Tibial nerve (tissue), 3 donors: ENCODE results near the gene LAYN.

Source experiments
- CTCF ChIP-seq, 5 experiments: fragments of 200-600 bp in 3 of 5; fragments of 450-650 bp in 2 of 5; sonication (generic) in 3 of 5; IDR thresholded peaks; one replicate each; pipeline ENCODE4 v1.5.1; 2016 to 2019; ENCODE audit warnings: antibody characterized with exemption in 5 of 5, mild to moderate bottlenecking in 3 of 5, moderate library complexity in 2 of 5
- POLR2A ChIP-seq, 2 donors: fragments of 450-650 bp; IDR thresholded peaks; one replicate each; pipeline ENCODE4 v1.6.1; 2017; ENCODE audit warnings: antibody characterized with exemption in 2 of 2, mild to moderate bottlenecking in 2 of 2, moderate library complexity in 2 of 2

DNA sequence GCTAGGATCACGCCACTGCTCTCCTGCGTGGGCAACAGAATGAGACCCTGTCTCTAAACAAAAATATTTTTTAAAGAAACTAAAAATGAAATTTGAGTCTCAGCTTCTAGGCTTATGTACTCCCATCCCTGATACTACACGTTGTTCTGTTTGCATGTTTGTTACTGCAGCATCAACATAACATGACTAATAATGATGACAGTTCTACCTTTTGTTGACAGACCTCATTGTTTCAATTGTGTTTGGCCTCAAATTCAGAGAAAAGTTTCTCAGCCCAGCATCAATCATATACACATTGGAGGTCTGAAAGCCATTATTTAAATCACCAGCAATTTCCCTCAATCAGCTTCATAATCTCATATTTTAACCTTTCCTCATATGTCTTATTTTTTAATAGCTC is 20.8 kb downstream of the LAYN start:
- TF ChIP-seq CTCF (IDR thresholded peaks at IDR 0.05) = no peak
- no peak for TF ChIP-seq POLR2A (IDR thresholded peaks at IDR 0.05)
